Osteoblast (primary cell): ENCODE data around the gene CSNK2A2. TPM values are rescaled to one million over a fixed set of nuclear protein-coding genes. Genes with fewer than 3 reads are reported as not detected.

Experiments used
- DNase-seq: peaks from one replicate; pipeline ENCODE4 v3.0.0; 2011; ENCODE audit warnings: low spot score, mixed read lengths; ENCODE audit not compliant: insufficient read length; ENCODE audit errors: missing footprints
- H2AFZ ChIP-seq: 2 replicates; pipeline ENCODE4 v1.6.0; 2011; ENCODE audit warnings: mild to moderate bottlenecking, low read length
- H3K27ac ChIP-seq: 2 replicates; pipeline ENCODE4 v1.5.1; 2011; ENCODE audit warnings: mild to moderate bottlenecking, low read depth, low read length, moderate library complexity
- H3K27me3 ChIP-seq: 2 replicates; pipeline ENCODE4 v1.6.0; 2012; ENCODE audit warnings: mild to moderate bottlenecking, control low read depth, inconsistent platforms, low read length, moderate library complexity; ENCODE audit not compliant: insufficient read depth
- H3K36me3 ChIP-seq: 2 replicates; pipeline ENCODE4 v1.5.1; 2011; ENCODE audit warnings: mild to moderate bottlenecking, low read length, control low read depth, moderate library complexity; ENCODE audit not compliant: insufficient read depth
- H3K4me1 ChIP-seq: 2 replicates; pipeline ENCODE4 v1.5.1; 2011; ENCODE audit warnings: mild to moderate bottlenecking, low read length, control low read depth, moderate library complexity; ENCODE audit not compliant: insufficient read depth
- H3K4me2 ChIP-seq: 2 replicates; pipeline ENCODE4 v1.6.0; 2011; ENCODE audit warnings: mild to moderate bottlenecking, low read length; ENCODE audit not compliant: insufficient read depth
- H3K4me3 ChIP-seq: fragments of 200-600 bp; sonication (generic); 3 replicates; pipeline ENCODE4 v1.5.1; 2012; ENCODE audit warnings: mild to moderate bottlenecking, low read length, inconsistent platforms; ENCODE audit not compliant: insufficient read depth
- H3K79me2 ChIP-seq: 2 replicates; pipeline ENCODE4 v1.6.0; 2012; ENCODE audit warnings: mild to moderate bottlenecking, low read length, control low read depth, inconsistent platforms; ENCODE audit not compliant: insufficient read depth
- H3K9me3 ChIP-seq: 2 replicates; pipeline ENCODE4 v1.5.1; 2011; ENCODE audit warnings: low read depth, low read length, control low read depth
- H4K20me1 ChIP-seq: 2 replicates; pipeline ENCODE4 v1.6.0; 2012; ENCODE audit warnings: mild to moderate bottlenecking, low read length, control low read depth; ENCODE audit not compliant: insufficient read depth
- CTCF ChIP-seq: IDR thresholded peaks from 2 replicates; pipeline ENCODE4 v1.5.1; 2011; ENCODE audit warnings: mild to moderate bottlenecking, low read depth, low read length, moderate library complexity; ENCODE audit errors: extremely low read depth
- total RNA-seq: library from RNA; depleted of rRNA; stranded (reverse); fragments of >200 nt; gene quantifications from 2 replicates; pipeline ENCODE4 v1.2.3, GENCODE V29; 2012

The CSNK2A2 gene
- total RNA-seq, 1 donor = 40.5 TPM

- Histone ChIP-seq H2AFZ (no peak overlapping the region), H3K27ac (no peak overlapping the region), H3K36me3 (peaks cover 60% of the 10 kb centered on the region), H3K27me3 (no peaks in the 10 kb centered on the region), H3K4me1 (no peaks in the 10 kb centered on the region), H3K4me3 (no peak overlapping the region), H3K79me2 (no peaks in the 10 kb centered on the region), H4K20me1 (no peaks in the 10 kb centered on the region), H3K9me3 (no peaks in the 10 kb centered on the region), H3K4me2 (no peak overlapping the region)
- DNase-seq = peak; percentile 82
- no peak for TF ChIP-seq CTCF
Observed at GRCh38 chr16:58160855-58161254, 37.1 kb downstream of the CSNK2A2 start.

GRCh38 chr16:58158725-58159124 is 39.2 kb downstream of the CSNK2A2 start:
- Histone ChIP-seq H3K79me2 (no peaks in the 10 kb centered on the region), H3K36me3 (peaks cover 40% of the 10 kb centered on the region), H3K4me2 (no peak overlapping the region), H3K27ac (no peak overlapping the region), H3K4me1 (no peaks in the 10 kb centered on the region), H3K27me3 (no peaks in the 10 kb centered on the region), H2AFZ (no peak overlapping the region), H4K20me1 (no peaks in the 10 kb centered on the region), H3K4me3 (no peak overlapping the region), H3K9me3 (no peaks in the 10 kb centered on the region)
- TF ChIP-seq CTCF = no peak
- no peak for DNase-seq

- H4K20me1 ChIP-seq = no peaks in the 10 kb centered on the region
- H3K4me3 ChIP-seq = no peak overlapping the region
- no peaks in the 10 kb centered on the region for H3K9me3 ChIP-seq
- peaks cover 34% of the 10 kb centered on the region for H3K36me3 ChIP-seq
- H3K27me3 ChIP-seq = no peaks in the 10 kb centered on the region
- peak; percentile 15 for DNase-seq
- no peak overlapping the region for H3K4me2 ChIP-seq
- no peak overlapping the region for H3K27ac ChIP-seq
- no peaks in the 10 kb centered on the region for H3K4me1 ChIP-seq
- H2AFZ ChIP-seq = no peak overlapping the region
- no peaks in the 10 kb centered on the region for H3K79me2 ChIP-seq
- TF ChIP-seq CTCF = no peak
Observed at GRCh38 chr16:58157951-58158540, 39.9 kb downstream of the CSNK2A2 start.

GRCh38 chr16:58157239-58157638 is 40.7 kb downstream of the CSNK2A2 start:
- no peak for DNase-seq
- Histone ChIP-seq H3K36me3 (peaks cover 26% of the 10 kb centered on the region), H2AFZ (no peak overlapping the region), H3K27me3 (no peaks in the 10 kb centered on the region), H3K9me3 (no peaks in the 10 kb centered on the region), H3K4me1 (no peaks in the 10 kb centered on the region), H3K4me2 (no peak overlapping the region), H4K20me1 (no peaks in the 10 kb centered on the region), H3K79me2 (no peaks in the 10 kb centered on the region), H3K27ac (no peak overlapping the region), H3K4me3 (no peak overlapping the region)
- no peak for TF ChIP-seq CTCF
